ENCODE data around the gene CFAP61.

The CFAP61 gene

GRCh38 chr20:20286061-20286460 is 233.7 kb downstream of the CFAP61 start:
- no peak for DNase-seq

GRCh38 chr20:20289331-20289730 is 237.0 kb downstream of the CFAP61 start:
- DNase-seq, result no peak

- no peak for DNase-seq
Observed at GRCh38 chr20:20292472-20292871, 240.1 kb downstream of the CFAP61 start.

GRCh38 chr20:20293141-20293540 is 240.8 kb downstream of the CFAP61 start:
- DNase-seq, result no peak

DNA sequence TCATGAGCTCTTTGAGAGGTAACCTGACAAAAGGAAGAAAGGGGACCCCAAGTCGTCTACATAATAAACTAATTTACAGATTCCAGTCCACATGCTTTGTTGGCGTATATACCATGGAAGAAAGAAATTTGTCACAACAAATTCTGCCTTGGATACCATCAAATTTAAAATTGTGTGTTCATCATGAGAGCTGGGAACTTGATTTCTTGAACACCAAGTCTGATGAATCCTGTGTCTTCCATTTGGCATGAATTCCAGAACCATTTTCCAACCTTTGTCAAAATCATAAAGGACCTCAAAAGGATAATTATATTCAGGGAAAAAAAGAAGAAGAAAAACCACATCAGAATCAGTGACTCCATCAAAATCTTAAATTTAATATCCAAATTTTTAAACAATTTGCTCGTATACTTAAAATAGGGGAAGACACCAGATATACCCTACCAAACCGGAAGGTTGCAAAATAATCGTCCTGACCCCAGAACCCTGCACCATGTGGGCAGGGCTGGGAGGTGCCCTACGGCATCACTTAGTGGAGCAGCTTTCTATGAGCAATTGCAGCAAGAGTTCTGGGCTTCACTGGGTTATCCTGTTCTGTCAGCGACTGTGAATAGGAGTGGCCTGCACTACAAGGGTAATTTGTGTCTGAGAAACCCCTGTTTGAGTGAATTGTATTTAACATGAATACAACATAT is 241.5 kb downstream of the CFAP61 start:
- DNase-seq, result no peak

DNA sequence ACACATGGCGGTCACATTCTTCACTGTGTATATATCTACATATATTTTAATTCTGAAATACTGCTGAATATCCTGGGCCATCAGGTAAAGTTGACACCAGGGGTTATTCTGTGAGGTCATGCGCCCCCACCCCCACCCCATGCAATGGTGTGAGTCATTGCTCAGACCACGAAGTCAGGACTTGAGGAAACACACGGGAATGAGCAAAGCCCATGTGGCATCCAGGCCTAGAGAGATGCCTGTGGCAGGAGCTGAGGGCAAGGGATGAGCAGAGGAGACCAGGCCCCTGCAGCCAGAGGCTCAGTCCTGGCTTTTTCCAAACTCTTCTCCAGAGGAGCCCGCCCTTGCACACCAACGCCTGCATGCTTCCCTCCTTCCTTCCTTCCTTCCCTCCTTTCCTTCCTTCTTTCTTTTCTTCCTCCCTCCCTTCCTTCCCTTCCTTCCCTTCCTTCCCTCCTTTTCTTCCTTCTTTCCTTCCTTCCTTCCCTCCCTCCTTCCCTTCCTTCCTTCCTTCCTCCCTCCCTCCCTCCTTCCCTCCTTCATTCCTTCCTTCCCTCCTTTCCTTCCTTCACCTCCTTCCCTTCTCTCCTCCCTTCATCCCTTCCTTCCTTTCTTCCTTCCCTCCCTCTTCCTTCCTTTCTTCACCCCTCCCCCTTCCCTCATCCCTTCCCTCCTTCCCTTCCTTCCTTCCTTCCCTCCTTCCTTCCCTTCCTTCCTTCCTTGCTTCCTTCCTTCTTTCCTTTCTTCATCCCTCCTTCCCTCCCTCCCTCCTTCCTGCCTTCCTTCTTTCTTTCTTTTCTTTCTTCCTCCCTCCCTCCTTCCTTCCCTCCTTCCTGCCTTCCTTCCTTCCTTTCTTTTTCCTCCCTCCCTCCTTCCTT is 243.5 kb downstream of the CFAP61 start:
- no peak for DNase-seq

GRCh38 chr20:20297181-20297580 is 244.8 kb downstream of the CFAP61 start:
- no peak for DNase-seq

- no peak for DNase-seq
Observed at GRCh38 chr20:20297752-20298151, 245.4 kb downstream of the CFAP61 start.

DNA sequence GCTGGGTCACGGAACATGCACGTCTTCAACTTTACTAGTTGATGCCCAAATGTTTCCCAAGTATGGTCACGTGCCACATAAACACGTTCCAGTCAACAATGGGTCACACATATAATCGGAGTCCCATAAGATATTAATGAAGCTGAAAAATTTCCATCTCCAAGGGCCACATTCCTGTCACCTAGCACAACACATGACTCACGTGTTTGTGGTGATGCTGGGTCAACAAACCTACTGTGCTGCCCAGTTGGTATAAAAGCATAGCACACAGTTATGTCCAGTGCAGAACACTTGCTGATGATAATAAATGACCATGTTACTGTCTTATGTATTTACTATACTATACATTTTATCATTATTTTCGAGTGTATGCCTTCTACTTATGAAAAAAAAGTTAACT is 247.6 kb downstream of the CFAP61 start:
- no peak for DNase-seq

GRCh38 chr20:20303320-20303719 is 251.0 kb downstream of the CFAP61 start:
- no peak for DNase-seq

GRCh38 chr20:20303742-20304141 is 251.4 kb downstream of the CFAP61 start:
- no peak for DNase-seq

DNA sequence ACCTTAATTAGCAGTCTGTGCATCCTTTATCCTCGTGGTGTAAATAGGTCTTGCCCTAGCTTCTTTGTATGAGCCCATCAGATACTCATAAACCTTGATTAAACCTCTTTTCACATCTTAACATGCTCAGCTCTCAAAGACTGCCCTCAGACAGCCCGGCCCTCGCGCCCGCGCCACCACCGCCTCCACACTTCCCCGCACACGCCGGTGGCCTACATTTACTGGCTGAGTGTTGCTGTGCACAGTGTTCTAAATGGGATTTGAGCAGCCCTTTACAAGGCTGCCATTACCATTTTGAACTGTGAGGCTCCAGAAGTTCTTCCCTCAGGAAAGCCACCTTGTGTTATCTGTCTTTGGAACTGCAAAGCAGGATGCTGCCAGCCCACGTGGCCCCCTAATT is 252.6 kb downstream of the CFAP61 start:
- no peak for DNase-seq

- DNase-seq, result no peak
Observed at GRCh38 chr20:20312562-20312961, 260.2 kb downstream of the CFAP61 start.

DNA sequence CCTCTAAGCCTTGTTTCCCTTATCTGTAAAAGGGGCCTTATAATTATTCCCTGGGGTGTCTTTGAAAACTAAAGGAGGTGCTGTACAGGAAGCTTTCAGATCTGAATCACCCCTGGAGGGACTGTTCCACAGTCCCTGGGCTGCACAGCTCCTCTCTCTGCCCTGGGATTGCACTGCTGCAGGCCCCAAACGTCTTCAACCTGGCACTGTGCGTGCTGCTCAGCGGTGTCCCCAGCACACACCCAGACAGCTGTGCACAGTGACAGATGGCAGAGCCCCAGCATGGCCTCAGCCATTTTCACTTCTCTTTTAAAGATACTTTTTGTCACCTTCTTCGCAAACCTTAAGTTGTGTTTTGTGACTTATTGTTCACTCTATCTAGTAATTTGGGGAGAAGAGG is 264.9 kb downstream of the CFAP61 start:
- no peak for DNase-seq

DNA sequence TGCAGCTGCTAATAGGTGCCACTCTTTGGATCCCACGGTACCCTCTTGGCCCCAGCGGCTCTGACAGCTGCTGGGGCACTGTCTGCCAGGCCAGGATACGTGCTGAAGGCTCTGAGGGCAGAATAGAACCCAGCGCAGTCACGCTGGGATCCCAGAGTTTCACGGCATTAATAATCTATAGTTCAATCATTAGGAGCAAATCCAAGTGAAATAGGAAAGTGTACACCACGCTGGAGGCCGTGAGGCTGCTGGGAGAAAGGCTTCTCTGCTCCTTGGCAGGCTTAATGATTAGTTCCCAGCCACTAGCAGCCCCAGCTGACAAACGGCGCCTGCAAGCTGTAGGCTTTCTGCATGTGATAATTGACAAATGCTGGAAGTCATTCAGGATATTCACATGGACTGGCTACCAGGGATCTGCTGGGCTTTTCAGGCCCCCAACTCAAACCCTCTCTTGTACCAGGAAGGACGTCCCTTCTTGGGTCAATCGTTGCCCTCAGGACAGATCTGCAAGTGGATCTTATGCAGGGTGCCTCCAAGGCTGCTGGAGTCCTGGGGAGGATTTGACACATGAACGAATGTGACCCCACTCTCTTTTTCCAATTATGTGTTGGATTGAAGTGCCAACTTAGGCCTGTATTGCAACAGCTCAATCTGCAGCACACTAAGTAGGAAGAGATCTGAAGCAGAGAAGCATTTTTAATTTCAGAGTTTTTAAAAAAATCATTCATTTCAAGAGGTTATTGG is 265.5 kb downstream of the CFAP61 start:
- DNase-seq, result no peak

- DNase-seq, result no peak
Observed at GRCh38 chr20:20318365-20319161, 266.2 kb downstream of the CFAP61 start.

DNA sequence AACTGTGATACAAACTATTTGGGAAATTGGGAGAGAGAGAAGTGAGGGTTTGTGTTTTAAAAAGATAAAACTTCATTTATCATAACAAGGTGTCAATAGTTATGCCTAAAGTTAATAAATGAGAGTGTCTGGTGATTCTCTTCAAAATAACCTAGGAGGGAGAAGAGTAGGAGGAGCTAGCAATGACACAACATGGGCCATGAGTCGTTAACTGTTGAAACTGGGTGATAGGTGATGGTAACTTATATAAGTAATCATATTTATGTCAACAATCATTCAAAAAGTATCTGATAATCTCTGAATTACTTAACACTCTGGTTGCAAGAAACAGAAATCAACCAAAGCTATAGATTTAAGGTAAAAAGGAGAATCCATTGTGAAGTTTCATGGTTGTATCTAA is 268.8 kb downstream of the CFAP61 start:
- no peak for DNase-seq

- DNase-seq, result no peak
Observed at GRCh38 chr20:20321917-20322316, 269.6 kb downstream of the CFAP61 start.

DNA sequence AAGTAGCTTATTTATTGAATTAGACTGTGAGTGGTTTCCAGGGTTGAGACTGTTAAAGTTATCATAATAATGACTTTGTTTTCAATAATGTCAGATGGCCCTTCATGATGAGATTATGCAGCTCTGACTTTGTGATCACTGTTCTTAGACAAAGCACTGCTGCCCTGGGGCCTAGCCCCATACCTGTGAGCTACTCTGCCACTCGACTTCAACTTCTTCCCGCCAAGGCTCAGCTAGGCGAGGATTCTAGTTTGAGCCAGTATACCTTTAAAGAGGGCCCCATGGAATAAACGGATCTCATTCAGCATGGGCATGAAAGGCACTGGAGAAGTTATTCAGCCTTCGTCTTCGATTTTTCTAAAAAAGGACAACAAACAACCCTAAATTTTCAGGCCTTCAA is 270.6 kb downstream of the CFAP61 start:
- DNase-seq, result no peak

DNA sequence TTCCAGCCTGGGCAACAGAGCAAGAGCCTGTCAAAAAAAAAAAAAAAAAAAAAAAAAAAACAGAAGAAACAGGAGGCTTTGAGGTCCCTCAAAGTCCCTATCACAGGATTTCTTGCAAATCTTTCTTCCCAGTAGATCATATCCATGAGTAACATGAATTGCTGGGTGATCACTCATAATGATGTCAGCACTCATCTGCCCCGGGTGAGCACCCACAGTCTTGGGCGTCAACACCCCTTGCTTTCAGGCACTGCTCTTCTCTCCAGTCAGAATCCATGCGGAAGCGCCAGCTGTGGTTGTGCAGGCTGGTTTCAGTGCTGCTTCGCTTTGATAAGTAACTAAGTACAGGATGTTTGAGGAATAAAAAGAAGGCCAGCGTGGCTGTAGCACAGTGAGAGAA is 275.4 kb downstream of the CFAP61 start:
- no peak for DNase-seq

- no peak for DNase-seq
Observed at GRCh38 chr20:20329564-20329963, 277.2 kb downstream of the CFAP61 start.

GRCh38 chr20:20331156-20331555 is 278.8 kb downstream of the CFAP61 start:
- no peak for DNase-seq

- DNase-seq, result no peak
Observed at GRCh38 chr20:20331817-20332216, 279.5 kb downstream of the CFAP61 start.
